NCI-H345 treated with DMSO at 0.1 percent for 48 hours (cell line): ENCODE results near the gene CPXM2.
"Not testable (repeated sequence)": the region's sequence is repeated elsewhere in the genome, so short reads cannot be mapped to it uniquely, and the experiment has no call there.

ENCODE experiments used
- DNase-seq: peaks from one replicate; lab custom pipeline; 2025; ENCODE audit not compliant: unreplicated experiment; lab: John Stamatoyannopoulos, UW

CPXM2 gene

GRCh38 chr10:123747426-123747825, 144.2 kb downstream of the CPXM2 start:
- no peak for DNase-seq

GRCh38 chr10:123746942-123747341, 144.7 kb downstream of the CPXM2 start:
- no peak for DNase-seq

GRCh38 chr10:123746520-123746919, 145.1 kb downstream of the CPXM2 start:
- DNase-seq = no peak

DNA sequence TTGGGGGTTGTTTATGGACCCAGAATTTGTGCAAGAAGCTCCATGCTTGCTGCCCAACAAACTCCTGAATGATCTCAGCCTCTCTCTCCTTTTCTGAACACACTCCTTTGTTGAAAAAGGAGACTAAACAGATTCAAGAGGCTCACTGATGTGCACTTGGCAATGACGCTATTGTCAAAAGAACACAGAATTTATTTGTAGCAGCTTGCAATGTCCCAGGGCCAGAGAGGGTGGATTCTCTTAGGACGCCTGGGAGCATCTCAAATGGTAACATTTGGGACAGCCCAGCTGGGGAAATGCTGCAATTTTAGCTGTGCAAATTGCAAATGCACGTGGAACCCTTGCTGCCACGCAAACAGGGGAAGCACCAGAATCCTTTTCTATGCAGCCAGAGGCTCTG, 145.5 kb downstream of the CPXM2 start:
- DNase-seq = no peak

DNA sequence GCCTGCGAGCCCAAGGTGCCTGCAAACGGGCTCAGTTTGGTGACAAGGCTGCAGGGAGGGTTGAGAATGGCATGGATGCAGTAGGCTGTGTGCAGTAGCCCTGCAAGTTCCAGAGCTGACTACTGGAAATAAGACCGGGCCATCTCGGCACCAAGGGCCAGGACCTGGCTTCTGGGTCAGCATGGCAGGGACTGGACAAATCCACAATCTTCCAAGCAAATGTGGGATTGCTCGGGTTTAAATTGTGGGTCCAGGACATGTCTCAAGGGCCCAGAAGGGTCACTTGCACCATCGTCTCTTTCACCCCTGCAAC, 147.4 kb downstream of the CPXM2 start:
- DNase-seq = no peak

GRCh38 chr10:123743441-123744223, 148.0 kb downstream of the CPXM2 start:
- DNase-seq = no peak

DNA sequence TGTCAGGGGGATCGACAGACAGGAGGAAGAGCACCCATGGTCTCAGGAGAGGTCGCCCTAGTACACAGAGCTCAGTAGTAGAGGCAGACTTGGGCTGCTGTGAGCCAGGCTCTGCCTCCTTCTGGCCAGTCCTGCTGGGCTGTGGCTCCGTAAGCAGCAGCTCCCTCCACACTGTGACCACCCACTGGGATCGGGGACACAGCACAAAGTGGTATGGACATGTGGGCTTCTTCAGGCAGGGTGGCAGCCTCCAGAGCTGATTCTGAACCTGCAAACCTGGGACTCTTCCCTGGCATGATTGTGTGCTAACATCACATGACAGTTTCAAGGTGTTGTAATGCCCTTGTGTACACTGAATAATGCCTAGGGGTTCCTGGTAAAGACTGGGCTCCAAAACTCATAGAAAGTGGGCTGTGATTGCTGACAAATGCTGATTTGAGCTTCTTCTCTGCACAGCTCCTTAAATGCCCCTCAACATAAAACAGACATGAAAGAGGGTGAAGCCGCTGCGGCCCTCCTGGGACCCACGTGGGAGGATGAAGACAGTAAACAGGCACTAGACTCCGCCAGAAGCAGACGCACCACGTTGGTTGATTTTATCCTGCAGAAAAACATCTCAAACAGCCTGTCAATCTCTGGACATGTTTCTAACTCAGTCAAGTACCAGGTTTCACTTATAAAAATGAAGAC, 148.7 kb downstream of the CPXM2 start:
- DNase-seq = no peak

DNA sequence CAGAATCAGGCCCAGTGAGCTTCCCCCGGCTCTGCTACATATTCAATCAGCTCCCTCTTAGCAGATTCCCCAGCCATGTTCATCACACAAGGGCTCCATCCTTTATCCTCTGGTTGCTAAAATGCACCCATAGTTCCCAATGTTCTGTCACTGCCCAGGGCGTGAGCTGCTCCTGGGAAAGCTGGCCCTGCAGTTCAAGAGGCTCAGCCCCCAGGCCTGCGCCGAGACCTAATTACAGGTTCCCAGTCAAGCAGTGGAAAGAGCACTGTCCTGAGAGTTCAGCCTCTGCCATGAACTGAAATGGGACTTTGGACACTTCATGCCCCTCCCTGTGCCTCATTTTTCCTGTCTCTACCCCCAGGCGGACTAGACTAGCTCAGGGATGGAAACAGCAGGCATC, 149.9 kb downstream of the CPXM2 start:
- no peak for DNase-seq

DNA sequence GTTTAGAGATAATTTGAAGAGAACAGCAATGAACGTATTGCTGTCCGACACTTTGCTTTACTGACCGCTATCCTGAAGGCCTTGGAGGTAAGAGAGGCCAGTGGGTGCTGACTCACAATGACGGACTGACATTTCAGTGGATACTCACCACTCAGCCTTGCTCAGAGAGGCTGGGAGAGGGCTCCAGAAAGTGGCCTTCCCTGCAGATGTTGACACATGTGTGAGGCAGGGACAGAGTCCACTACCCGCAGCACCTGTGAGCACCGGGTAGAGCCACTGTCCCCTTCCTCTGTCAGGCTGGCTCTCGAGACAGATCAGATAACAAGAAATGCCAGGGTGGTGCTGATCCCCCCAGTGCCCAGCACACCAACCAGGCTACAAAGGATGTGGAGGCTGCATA, 150.5 kb downstream of the CPXM2 start:
- no peak for DNase-seq

GRCh38 chr10:123736917-123737316, 154.7 kb downstream of the CPXM2 start:
- DNase-seq = not testable (repeated sequence)

GRCh38 chr10:123729523-123729922, 162.1 kb downstream of the CPXM2 start:
- DNase-seq = no peak

- no peak for DNase-seq
These were observed 164.8 kb downstream of the CPXM2 start for GRCh38 chr10:123726836-123727235.

GRCh38 chr10:123726381-123726780, 165.2 kb downstream of the CPXM2 start:
- DNase-seq = no peak

GRCh38 chr10:123724747-123725146, 166.9 kb downstream of the CPXM2 start:
- no peak for DNase-seq

GRCh38 chr10:123722351-123722750, 169.3 kb downstream of the CPXM2 start:
- no peak for DNase-seq

DNA sequence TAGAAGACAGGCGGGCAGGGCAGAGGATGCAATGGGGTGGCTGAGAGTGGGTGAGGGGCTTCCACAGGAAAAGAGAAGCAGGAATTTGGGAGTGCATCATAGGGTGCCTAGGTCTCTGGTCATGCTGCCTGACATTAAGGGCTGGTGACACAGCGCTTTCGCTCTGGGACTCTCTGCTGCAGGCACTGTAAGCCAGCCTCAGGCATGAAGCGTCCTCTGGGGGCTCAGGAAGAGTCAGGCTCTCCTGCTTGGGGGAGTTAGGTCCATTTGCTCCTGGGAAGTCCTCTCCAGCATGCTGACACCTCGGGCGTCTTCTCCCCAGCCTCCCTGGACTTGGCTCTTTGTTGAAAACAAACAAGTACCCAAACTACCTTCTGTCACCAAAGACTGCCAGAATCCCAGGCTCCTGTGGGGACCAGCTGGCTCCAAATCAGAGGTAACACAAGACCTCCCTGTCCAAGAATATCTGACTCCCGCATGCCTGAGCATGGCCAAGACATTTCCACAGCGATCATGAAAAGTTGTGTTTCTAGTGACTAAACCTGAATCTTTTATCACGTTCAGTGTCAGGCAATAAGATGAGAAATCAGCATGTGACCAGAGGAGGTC, 170.1 kb downstream of the CPXM2 start:
- no peak for DNase-seq

DNA sequence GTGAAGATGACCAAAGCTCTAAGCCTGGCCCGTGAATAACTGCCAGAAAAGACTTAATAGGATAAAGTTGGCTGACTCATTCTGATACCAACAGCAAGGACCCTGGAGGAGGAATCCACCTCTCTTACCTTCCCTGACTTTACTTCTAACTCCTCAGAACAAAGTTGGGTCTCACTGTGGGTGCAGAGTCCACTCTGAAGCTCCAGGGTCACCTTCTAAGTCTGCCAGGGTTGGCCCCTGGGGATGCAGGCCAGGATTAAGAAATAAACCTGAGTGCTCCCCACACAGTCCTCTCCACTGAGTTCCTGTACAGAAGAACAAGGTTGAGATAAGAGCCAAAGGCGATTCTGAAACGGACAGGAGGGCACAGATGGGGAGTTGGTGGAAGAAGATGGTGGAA, 171.1 kb downstream of the CPXM2 start:
- DNase-seq = no peak

- DNase-seq = no peak
These were observed 173.0 kb downstream of the CPXM2 start for GRCh38 chr10:123718544-123719060.

GRCh38 chr10:123717336-123717735, 174.3 kb downstream of the CPXM2 start:
- no peak for DNase-seq

- no peak for DNase-seq
These were observed 176.1 kb downstream of the CPXM2 start for GRCh38 chr10:123715546-123715945.

DNA sequence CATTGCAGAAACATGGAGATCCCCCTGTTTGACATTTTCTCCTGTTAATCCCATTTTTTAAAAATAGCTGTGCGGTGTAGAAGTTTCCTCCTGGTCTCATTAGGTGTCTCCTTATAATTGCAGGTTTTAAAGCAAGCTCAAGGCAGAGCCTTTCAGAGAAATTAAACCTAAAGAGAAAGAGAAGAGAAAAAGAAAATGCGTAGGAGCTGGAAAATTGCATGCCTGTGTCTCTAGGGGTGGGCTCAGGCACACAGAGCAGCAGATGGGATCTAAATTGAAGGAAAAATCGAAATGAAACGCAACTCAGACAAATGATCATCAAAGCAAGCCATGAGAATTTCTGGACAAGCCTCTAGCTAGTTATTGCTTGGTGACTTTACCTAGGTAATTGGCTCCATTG, 185.4 kb downstream of the CPXM2 start:
- no peak for DNase-seq

DNA sequence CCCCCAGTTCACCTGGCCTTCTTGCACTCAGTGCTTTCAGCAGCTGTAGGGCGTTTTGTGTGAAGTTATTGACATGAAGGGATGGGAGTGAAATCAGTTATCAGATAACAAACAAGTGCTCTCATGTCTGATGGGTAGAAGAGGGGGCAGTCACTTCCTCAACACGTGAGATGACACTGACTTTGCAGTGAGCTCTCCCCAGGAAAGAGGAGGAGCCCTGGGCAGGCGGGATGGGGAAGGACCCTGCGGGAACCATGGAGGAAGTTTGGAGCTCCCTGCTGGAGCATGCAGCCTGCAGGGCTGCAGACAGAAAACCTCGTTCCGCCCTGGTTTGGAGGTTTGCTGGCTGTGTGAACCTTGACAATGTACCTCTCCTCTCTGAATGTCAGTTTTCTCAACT, 186.8 kb downstream of the CPXM2 start:
- no peak for DNase-seq
